Ammon's horn (tissue), 1 donor: ENCODE results near the gene GRID2.
"Not testable (repeated sequence)": the region's sequence is repeated elsewhere in the genome, so short reads cannot be mapped to it uniquely, and the experiment has no call there.

ENCODE experiments used
- DNase-seq: peaks from one replicate; pipeline ENCODE4 v3.0.0-alpha.2; 2016; ENCODE audit warnings: low spot score

The GRID2 gene

GRCh38 chr4:93187892-93188291 lies 884.1 kb downstream of the GRID2 start:
- DNase-seq, result no peak

- DNase-seq, result peak; percentile 27
Measured at GRCh38 chr4:93199492-93199891, 895.7 kb downstream of the GRID2 start.

GRCh38 chr4:93201471-93202096 lies 897.8 kb downstream of the GRID2 start:
- no peak for DNase-seq

- DNase-seq, result no peak
Measured at GRCh38 chr4:93203708-93204107, 899.9 kb downstream of the GRID2 start.

GRCh38 chr4:93212250-93212649 lies 908.5 kb downstream of the GRID2 start:
- no peak for DNase-seq

- no peak for DNase-seq
Measured at GRCh38 chr4:93216646-93217045, 912.9 kb downstream of the GRID2 start.

GRCh38 chr4:93217431-93217830 lies 913.7 kb downstream of the GRID2 start:
- DNase-seq, result no peak

GRCh38 chr4:93221771-93222170 lies 918.0 kb downstream of the GRID2 start:
- DNase-seq, result no peak

GRCh38 chr4:93228021-93228420 lies 924.3 kb downstream of the GRID2 start:
- no peak for DNase-seq

- DNase-seq, result no peak
Measured at GRCh38 chr4:93232883-93233282, 929.1 kb downstream of the GRID2 start.

- no peak for DNase-seq
Measured at GRCh38 chr4:93237521-93237920, 933.8 kb downstream of the GRID2 start.

- no peak for DNase-seq
Measured at GRCh38 chr4:93243262-93243661, 939.5 kb downstream of the GRID2 start.

- DNase-seq, result no peak
Measured at GRCh38 chr4:93261207-93261606, 957.4 kb downstream of the GRID2 start.

GRCh38 chr4:93263166-93263565 lies 959.4 kb downstream of the GRID2 start:
- DNase-seq, result no peak

GRCh38 chr4:93267747-93268146 lies 964.0 kb downstream of the GRID2 start:
- DNase-seq, result no peak

- no peak for DNase-seq
Measured at GRCh38 chr4:93285346-93285745, 981.6 kb downstream of the GRID2 start.

GRCh38 chr4:93289241-93289640 lies 985.5 kb downstream of the GRID2 start:
- no peak for DNase-seq

- no peak for DNase-seq
Measured at GRCh38 chr4:93289831-93290230, 986.1 kb downstream of the GRID2 start.

- no peak for DNase-seq
Measured at GRCh38 chr4:93299118-93299517, 995.4 kb downstream of the GRID2 start.

- not testable (repeated sequence) for DNase-seq
Measured at GRCh38 chr4:93300780-93301555, 997.2 kb downstream of the GRID2 start.

- DNase-seq, result no peak
Measured at GRCh38 chr4:93302310-93302709, 998.5 kb downstream of the GRID2 start.

- DNase-seq, result no peak
Measured at GRCh38 chr4:93303440-93303839, 999.7 kb downstream of the GRID2 start.

GRCh38 chr4:93312299-93312698 lies 1008.5 kb downstream of the GRID2 start:
- DNase-seq, result no peak

GRCh38 chr4:93313197-93313596 lies 1009.4 kb downstream of the GRID2 start:
- no peak for DNase-seq
